GM12873 (cell line): ENCODE results near the gene TMTC2.

Source experiments
- CTCF ChIP-seq: IDR thresholded peaks from 2 replicates; pipeline ENCODE4 v1.5.1; 2012; ENCODE audit warnings: low read depth, mild to moderate bottlenecking, moderate library complexity, low read length, control low read depth; ENCODE audit not compliant: insufficient read depth; ENCODE audit errors: missing control alignments

The TMTC2 gene

GRCh38 chr12:82709794-82710355, 23.2 kb downstream of the TMTC2 start:
- TF ChIP-seq CTCF: no peak

GRCh38 chr12:82710741-82711140, 24.0 kb downstream of the TMTC2 start:
- TF ChIP-seq CTCF: no peak

GRCh38 chr12:82714427-82714826, 27.7 kb downstream of the TMTC2 start:
- no peak for TF ChIP-seq CTCF

GRCh38 chr12:82721726-82722125, 35.0 kb downstream of the TMTC2 start:
- no peak for TF ChIP-seq CTCF

- no peak for TF ChIP-seq CTCF
Measured at GRCh38 chr12:82723093-82723492, 36.4 kb downstream of the TMTC2 start.

GRCh38 chr12:82723891-82724290, 37.2 kb downstream of the TMTC2 start:
- TF ChIP-seq CTCF: no peak

- no peak for TF ChIP-seq CTCF
Measured at GRCh38 chr12:82725741-82726140, 39.0 kb downstream of the TMTC2 start.
